ENCODE results near the gene INPP5A.

- TF ChIP-seq ETV5 (CRISPR knock-in tag; IDR thresholded peaks at IDR 0.05; ENCODE audit: borderline replicate concordance) (no peak), ESRRA (CRISPR knock-in tag; IDR thresholded peaks at IDR 0.05; ENCODE audit: low read depth) (no peak), CHD2 (IDR thresholded peaks at IDR 0.05; ENCODE audit: low read depth, low read length) (no peak), SMARCE1 (IDR thresholded peaks at IDR 0.05; ENCODE audit: borderline replicate concordance) (no peak), POLR2AphosphoS2 (IDR thresholded peaks at IDR 0.05; ENCODE audit: low read depth, low read length) (no peak)
Observed at GRCh38 chr10:132696204-132696603, 158.6 kb downstream of the INPP5A start.

Measured in HepG2 (cell line).